Endodermal cell (in vitro differentiated cells): ENCODE measurements around the gene ZNF341. TPM values are rescaled to one million over a fixed set of nuclear protein-coding genes. Genes with fewer than 3 reads are reported as not detected.

Experiments used
- DNase-seq: peaks from one replicate; pipeline ENCODE4 v3.0.0-alpha.2; 2017
- H3K27ac ChIP-seq: 2 replicates; pipeline ENCODE4 v1.5.1; 2013; ENCODE audit warnings: mild to moderate bottlenecking, low read depth, low read length, moderate library complexity
- H3K27me3 ChIP-seq: 2 replicates; pipeline ENCODE4 v1.6.1; 2013; ENCODE audit warnings: mild to moderate bottlenecking, low read length, moderate library complexity; ENCODE audit not compliant: insufficient read depth, control insufficient read depth, poor library complexity, severe bottlenecking
- H3K36me3 ChIP-seq: 2 replicates; pipeline ENCODE4 v1.7.0; 2013; ENCODE audit warnings: mild to moderate bottlenecking, low read length, moderate library complexity; ENCODE audit not compliant: control insufficient read depth, insufficient read depth
- H3K4me1 ChIP-seq: one replicate; pipeline ENCODE4 v1.7.0; 2013; ENCODE audit warnings: low read length; ENCODE audit not compliant: control insufficient read depth, insufficient read depth
- H3K4me3 ChIP-seq: 2 replicates; pipeline ENCODE4 v1.5.1; 2013; ENCODE audit warnings: mild to moderate bottlenecking, low read length, moderate library complexity
- H3K9ac ChIP-seq: 2 replicates; pipeline ENCODE4 v1.6.1; 2013; ENCODE audit warnings: mild to moderate bottlenecking, low read length, moderate library complexity; ENCODE audit not compliant: poor library complexity, severe bottlenecking; ENCODE audit errors: extremely low read depth
- H3K9me3 ChIP-seq: 2 replicates; pipeline ENCODE4 v1.6.1; 2013; ENCODE audit warnings: mild to moderate bottlenecking, low read length, moderate library complexity; ENCODE audit not compliant: control insufficient read depth
- H3K27ac Mint-ChIP-seq: 2 replicates; pipeline ENCODE4 v1.8.0; 2020; ENCODE audit warnings: mixed read lengths
- H3K27me3 Mint-ChIP-seq: 2 replicates; pipeline ENCODE4 v1.8.0; 2021; ENCODE audit warnings: mild to moderate bottlenecking, mixed read lengths; ENCODE audit not compliant: insufficient read depth
- H3K36me3 Mint-ChIP-seq: 2 replicates; pipeline ENCODE4 v1.8.0; 2020; ENCODE audit warnings: low read depth, mixed read lengths
- H3K4me1 Mint-ChIP-seq: 2 replicates; pipeline ENCODE4 v1.8.0; 2020; ENCODE audit warnings: mixed read lengths
- H3K4me3 Mint-ChIP-seq: 2 replicates; pipeline ENCODE4 v1.8.0; 2020; ENCODE audit warnings: mild to moderate bottlenecking, moderate library complexity, mixed read lengths
- H3K9me3 Mint-ChIP-seq: 2 replicates; pipeline ENCODE4 v1.8.0; 2020; ENCODE audit warnings: mild to moderate bottlenecking, mixed read lengths
- CTCF ChIP-seq: fragments of 200-600 bp; sonication (generic); conservative IDR thresholded peaks from 2 replicates; pipeline ENCODE4 v1.5.0; 2021; ENCODE audit warnings: antibody characterized with exemption, mild to moderate bottlenecking
- WGBS, 2 experiments: methylation state at CpG; one replicate each; pipeline versions ENCODE4 v1.1.5 to v1.1.7; 2013; ENCODE audit warnings: missing lambda C conversion rate in 2 of 2, mixed read lengths in 1 of 2; ENCODE audit not compliant: insufficient coverage in 1 of 2, insufficient read length in 1 of 2; 5-methylcytosine and 5-hydroxymethylcytosine counted together
- total RNA-seq, 2 donors: library from RNA; stranded (reverse); fragmentation: NEBNext Ultra II Directional in 1 of 2; extraction: Animal tissue kit (Norgen Biotek cat#: 25700) in 1 of 2; gene quantifications; 2 replicates in 1 of 2; 3 replicates in 1 of 2; pipeline ENCODE4 v1.2.1, GENCODE V29; 2021

Gene ZNF341
- total RNA-seq, 2 donors from 2014 or later: 5.4 to 6.5 TPM

- Mint-ChIP-seq H3K36me3 (no peaks in the 10 kb centered on the region), H3K4me1 (peaks cover 8% of the 10 kb centered on the region), H3K9me3 (no peaks in the 10 kb centered on the region), H3K4me3 (no peak overlapping the region), H3K27ac (no peak overlapping the region), H3K27me3 (no peaks in the 10 kb centered on the region)
- no peaks in the 10 kb centered on the region for H3K9me3 ChIP-seq
- TF ChIP-seq CTCF: no peak
- H3K36me3 ChIP-seq: no peaks in the 10 kb centered on the region
- WGBS, 2 experiments: 88 to 89% methylated on average over 2 of the region's 2 CpGs
- H3K4me3 ChIP-seq: no peak overlapping the region
- no peak overlapping the region for H3K27ac ChIP-seq
- no peak for DNase-seq
- H3K27me3 ChIP-seq: no peaks in the 10 kb centered on the region
- H3K9ac ChIP-seq: no peak overlapping the region
- no peaks in the 10 kb centered on the region for H3K4me1 ChIP-seq
Measured at GRCh38 chr20:33728463-33728862, 3.3 kb upstream of the ZNF341 start.

- WGBS, 2 experiments: 89 to 100% methylated on average over 2 to 3 of the region's 4 CpGs
- H3K4me1 ChIP-seq: no peaks in the 10 kb centered on the region
- Mint-ChIP-seq H3K4me3 (no peak overlapping the region), H3K27ac (no peak overlapping the region), H3K9me3 (peaks cover under 1% of the 10 kb centered on the region), H3K4me1 (peaks cover 15% of the 10 kb centered on the region), H3K27me3 (no peaks in the 10 kb centered on the region), H3K36me3 (no peaks in the 10 kb centered on the region)
- no peak for DNase-seq
- H3K36me3 ChIP-seq: no peaks in the 10 kb centered on the region
- no peaks in the 10 kb centered on the region for H3K9me3 ChIP-seq
- no peak overlapping the region for H3K27ac ChIP-seq
- H3K9ac ChIP-seq: no peak overlapping the region
- no peaks in the 10 kb centered on the region for H3K27me3 ChIP-seq
- TF ChIP-seq CTCF: no peak
- no peak overlapping the region for H3K4me3 ChIP-seq
Measured at GRCh38 chr20:33729101-33729500, 2.7 kb upstream of the ZNF341 start.

GRCh38 chr20:33730946-33731692, 677 bp upstream of the ZNF341 start:
- peaks cover 19% of the 10 kb centered on the region for H3K4me1 Mint-ChIP-seq
- no peaks in the 10 kb centered on the region for H3K27me3 ChIP-seq
- peak overlapping the region; percentile 73 for H3K4me3 ChIP-seq
- H3K36me3 ChIP-seq: no peaks in the 10 kb centered on the region
- H3K9me3 Mint-ChIP-seq: peaks cover 11% of the 10 kb centered on the region
- no peak overlapping the region for H3K9ac ChIP-seq
- no peaks in the 10 kb centered on the region for H3K27me3 Mint-ChIP-seq
- H3K4me1 ChIP-seq: no peaks in the 10 kb centered on the region
- peak overlapping the region; percentile 76 for H3K27ac Mint-ChIP-seq
- no peak for TF ChIP-seq CTCF
- peaks cover 7% of the 10 kb centered on the region for H3K36me3 Mint-ChIP-seq
- H3K27ac ChIP-seq: no peak overlapping the region
- DNase-seq: no peak
- 86 to 97% methylated on average over 12 to 18 of the region's 18 CpGs for WGBS, 2 experiments
- H3K9me3 ChIP-seq: peaks cover 11% of the 10 kb centered on the region
- H3K4me3 Mint-ChIP-seq: peak overlapping the region; percentile 57
